ENCODE data around the gene PTCH1.

The PTCH1 gene

GRCh38 chr9:95461448-95462248 lies 55.1 kb downstream of the PTCH1 start:
- no peak for DNase-seq

- no peak for DNase-seq
Observed at GRCh38 chr9:95460518-95461164, 56.1 kb downstream of the PTCH1 start.

- peak; percentile 46 for DNase-seq
Observed at GRCh38 chr9:95459851-95460517, 56.8 kb downstream of the PTCH1 start.

DNA sequence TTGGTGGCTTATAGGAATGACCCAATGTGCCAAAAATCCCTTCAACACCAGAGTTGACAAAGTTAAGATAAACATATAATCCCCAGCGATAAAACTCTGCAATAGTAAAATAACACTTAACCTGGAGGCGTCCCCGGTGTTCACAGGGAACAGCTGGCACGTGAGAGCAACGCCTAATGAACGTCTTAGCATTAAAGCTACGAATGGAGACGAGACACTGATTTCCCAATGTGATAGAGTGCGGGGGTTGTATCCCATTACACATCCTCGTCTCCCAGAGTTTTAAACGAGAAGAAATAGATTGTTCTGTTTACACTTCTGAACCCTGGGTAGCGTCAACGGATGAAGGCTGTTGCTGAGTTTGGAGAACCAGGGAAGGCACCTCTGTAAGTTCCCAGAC lies 57.6 kb downstream of the PTCH1 start:
- DNase-seq: no peak

GRCh38 chr9:95458666-95459065 lies 58.1 kb downstream of the PTCH1 start:
- peak; percentile 74 for DNase-seq

GRCh38 chr9:95457769-95458168 lies 59.0 kb downstream of the PTCH1 start:
- DNase-seq: no peak

GRCh38 chr9:95455714-95456113 lies 61.1 kb downstream of the PTCH1 start:
- DNase-seq: no peak

DNA sequence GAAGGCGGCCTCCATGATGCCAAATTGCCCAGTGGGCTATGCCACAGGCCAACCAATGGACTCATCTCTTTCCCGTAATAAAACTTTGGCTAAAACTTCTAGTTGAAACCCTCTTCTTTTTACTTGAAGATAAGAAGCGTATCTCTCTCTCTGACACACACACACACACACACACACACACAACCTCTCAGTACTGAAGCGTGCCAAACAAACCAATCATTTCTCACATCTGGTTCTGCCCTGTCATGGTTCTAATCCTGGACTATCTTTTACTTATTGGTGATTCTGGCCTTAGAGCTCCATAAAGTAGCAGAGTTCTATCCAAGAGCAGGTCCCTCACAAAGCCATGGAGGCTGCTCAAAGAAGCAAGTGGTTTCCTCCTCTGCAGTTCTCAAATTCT lies 64.6 kb downstream of the PTCH1 start:
- no peak for DNase-seq

GRCh38 chr9:95451065-95451426 lies 65.7 kb downstream of the PTCH1 start:
- DNase-seq: no peak

- no peak for DNase-seq
Observed at GRCh38 chr9:95450171-95451064, 66.4 kb downstream of the PTCH1 start.

GRCh38 chr9:95449016-95449415 lies 67.8 kb downstream of the PTCH1 start:
- no peak for DNase-seq

DNA sequence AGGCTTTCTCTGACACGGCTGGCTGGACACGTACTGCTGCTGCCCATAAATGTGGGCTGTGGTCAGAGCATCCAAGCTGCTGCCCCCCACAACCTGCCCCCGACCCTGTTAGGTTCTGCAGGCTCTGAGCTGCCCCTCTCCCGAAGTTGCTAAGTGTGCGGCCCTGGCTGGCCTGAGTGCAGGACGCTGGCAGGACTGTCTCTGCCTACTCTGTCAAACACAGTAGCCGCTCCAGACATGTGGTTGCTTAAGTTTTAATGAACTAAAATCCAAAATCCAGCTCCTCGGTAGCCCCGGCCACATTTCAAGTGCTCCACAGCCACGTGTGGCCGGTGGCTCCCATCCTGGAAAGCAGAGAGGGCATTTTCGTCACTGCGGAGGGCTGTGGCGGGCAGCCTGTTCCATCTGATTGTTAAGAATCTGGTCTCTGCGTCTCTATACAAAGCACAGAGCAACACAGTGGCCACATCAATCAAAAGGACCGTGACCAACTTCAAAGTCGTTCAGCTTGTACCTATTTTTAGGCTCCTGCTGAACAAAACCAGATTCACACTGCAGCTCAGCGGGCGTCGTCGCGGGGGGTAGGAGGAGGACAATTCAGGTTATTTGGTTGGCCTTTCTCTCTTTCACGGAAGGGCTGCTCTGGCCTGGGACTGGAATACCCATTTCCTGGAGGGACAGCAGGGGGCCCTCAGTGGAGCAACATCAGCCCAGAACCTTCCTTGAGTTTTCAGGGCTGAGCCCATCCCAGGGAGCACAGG lies 68.9 kb downstream of the PTCH1 start:
- DNase-seq: no peak

GRCh38 chr9:95446984-95447383 lies 69.8 kb downstream of the PTCH1 start:
- no peak for DNase-seq

GRCh38 chr9:95446259-95446658 lies 70.5 kb downstream of the PTCH1 start:
- DNase-seq: no peak

GRCh38 chr9:95444160-95444559 lies 72.6 kb downstream of the PTCH1 start:
- DNase-seq: no peak

- no peak for DNase-seq
Observed at GRCh38 chr9:95443301-95443700, 73.5 kb downstream of the PTCH1 start.

DNA sequence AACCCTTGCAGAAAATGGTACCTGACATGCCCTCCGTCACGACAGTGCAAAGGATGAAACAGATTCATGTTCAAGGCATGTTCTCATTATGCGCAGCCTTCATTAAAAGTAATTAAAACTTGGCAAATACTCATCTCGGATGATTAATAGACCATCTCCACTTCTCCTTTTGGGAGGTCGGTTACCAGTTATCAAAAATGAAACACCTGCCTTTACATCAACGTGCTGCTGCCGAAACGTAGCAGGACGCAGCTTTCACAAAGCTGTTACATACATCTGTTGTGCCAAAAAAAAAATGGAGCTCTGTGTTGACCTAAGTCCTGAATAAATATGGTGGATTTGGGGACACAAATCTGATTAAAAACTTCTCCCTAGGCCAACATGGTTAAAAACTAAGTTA lies 75.7 kb downstream of the PTCH1 start:
- DNase-seq: no peak

GRCh38 chr9:95440447-95440846 lies 76.3 kb downstream of the PTCH1 start:
- no peak for DNase-seq

DNA sequence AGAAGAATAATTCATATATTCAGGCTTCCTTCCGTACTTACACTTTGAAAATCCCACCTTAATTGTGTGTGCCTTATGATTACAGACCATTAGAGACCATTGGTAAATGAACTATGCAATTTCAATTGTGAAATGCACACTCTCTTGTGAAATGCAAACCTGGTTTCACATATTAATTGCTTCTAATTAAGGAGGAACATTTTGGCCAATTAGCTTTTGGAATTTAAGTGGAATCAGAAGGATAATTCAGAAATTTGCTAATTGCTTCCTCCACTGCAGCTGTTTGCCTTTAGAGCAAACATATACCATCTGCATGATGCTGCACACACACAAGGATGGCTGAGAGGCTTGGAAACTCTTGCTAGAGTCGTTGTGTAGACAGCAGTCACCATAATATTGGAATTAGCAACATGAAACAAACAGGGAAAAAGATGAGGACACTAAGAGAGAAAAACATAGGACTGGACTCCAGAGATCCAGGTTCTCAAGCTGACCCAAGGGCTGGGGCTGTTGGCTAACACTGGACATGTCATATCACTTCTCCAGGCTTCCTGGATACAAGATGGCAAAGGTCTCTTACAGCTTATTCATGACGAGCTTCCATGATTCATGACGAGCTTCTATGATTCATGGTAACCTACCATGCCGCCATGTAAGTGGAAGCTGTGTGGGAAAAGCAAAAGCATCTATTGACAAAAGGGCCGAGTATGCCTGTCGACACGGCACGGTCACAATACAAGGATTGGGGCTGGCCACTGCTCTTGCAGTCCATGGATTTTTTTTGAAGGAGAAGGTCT lies 78.0 kb downstream of the PTCH1 start:
- no peak for DNase-seq

DNA sequence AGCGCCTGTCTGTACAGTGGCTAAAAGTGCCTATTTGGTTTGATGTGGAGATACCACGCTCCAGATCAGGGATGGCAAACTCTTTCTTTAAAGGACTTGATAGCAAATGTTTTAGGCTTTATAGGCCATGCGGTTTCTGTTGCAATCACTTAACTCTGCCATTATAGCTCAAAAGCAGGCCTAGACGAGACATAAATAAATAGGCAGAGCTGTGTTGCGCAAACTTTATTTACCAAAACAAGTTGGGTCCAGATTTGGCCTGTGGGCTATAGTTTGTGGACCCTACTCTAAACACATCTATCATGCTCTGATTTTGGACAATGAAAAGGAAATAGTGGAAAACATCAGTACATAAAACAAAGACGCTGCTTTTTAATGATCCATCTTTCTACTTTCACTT lies 79.2 kb downstream of the PTCH1 start:
- DNase-seq: no peak

DNA sequence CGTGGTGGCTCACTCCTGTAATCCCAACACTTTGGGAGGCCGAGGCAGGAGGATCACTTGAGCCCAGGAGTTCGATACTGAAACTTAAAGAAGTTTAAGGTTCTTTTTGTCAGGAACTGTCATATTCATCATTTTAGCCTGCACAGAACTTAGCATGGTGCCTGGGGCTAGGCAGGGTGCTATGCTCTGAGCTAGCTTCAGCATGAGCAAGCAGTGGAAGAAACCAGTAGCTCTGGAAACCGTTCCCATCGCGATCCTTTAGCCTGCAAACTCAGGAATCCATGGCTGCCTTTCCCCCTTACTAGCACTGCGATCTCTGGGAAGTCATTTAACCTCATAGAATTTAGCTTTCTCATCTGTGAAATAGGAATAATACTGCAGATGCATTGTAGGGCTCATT lies 80.4 kb downstream of the PTCH1 start:
- no peak for DNase-seq
